ENCODE measurements around the gene CASZ1.

CASZ1 gene

GRCh38 chr1:10692401-10693021 is 103.9 kb downstream of the CASZ1 start:
- Histone ChIP-seq H3K27me3 (ENCODE audit: control insufficient read depth, insufficient read depth, low read length) (peaks cover 26% of the 10 kb centered on the region), H3K9ac (ENCODE audit: low read length) (no peak overlapping the region), H3K4me1 (ENCODE audit: control insufficient read depth, low read depth, low read length) (no peaks in the 10 kb centered on the region), H3K27ac (ENCODE audit: low read length) (no peak overlapping the region), H3K36me3 (ENCODE audit: control insufficient read depth, low read depth, low read length) (no peaks in the 10 kb centered on the region), H3K4me3 (ENCODE audit: low read length) (no peak overlapping the region), H3K9me3 (ENCODE audit: control insufficient read depth, low read depth, low read length) (no peaks in the 10 kb centered on the region)

GRCh38 chr1:10691740-10692125 is 104.7 kb downstream of the CASZ1 start:
- Histone ChIP-seq H3K4me1 (ENCODE audit: control insufficient read depth, low read depth, low read length) (no peaks in the 10 kb centered on the region), H3K36me3 (ENCODE audit: control insufficient read depth, low read depth, low read length) (no peaks in the 10 kb centered on the region), H3K27ac (ENCODE audit: low read length) (no peak overlapping the region), H3K4me3 (ENCODE audit: low read length) (no peak overlapping the region), H3K9ac (ENCODE audit: low read length) (no peak overlapping the region), H3K27me3 (ENCODE audit: control insufficient read depth, insufficient read depth, low read length) (peaks cover 25% of the 10 kb centered on the region), H3K9me3 (ENCODE audit: control insufficient read depth, low read depth, low read length) (no peaks in the 10 kb centered on the region)

GRCh38 chr1:10691075-10691739 is 105.2 kb downstream of the CASZ1 start:
- H3K36me3 ChIP-seq (ENCODE audit: control insufficient read depth, low read depth, low read length): no peaks in the 10 kb centered on the region
- no peaks in the 10 kb centered on the region for H3K9me3 ChIP-seq (ENCODE audit: control insufficient read depth, low read depth, low read length)
- H3K27me3 ChIP-seq (ENCODE audit: control insufficient read depth, insufficient read depth, low read length): peaks cover 19% of the 10 kb centered on the region
- H3K4me3 ChIP-seq (ENCODE audit: low read length): no peak overlapping the region
- H3K4me1 ChIP-seq (ENCODE audit: control insufficient read depth, low read depth, low read length): no peaks in the 10 kb centered on the region
- H3K27ac ChIP-seq (ENCODE audit: low read length): no peak overlapping the region
- H3K9ac ChIP-seq (ENCODE audit: low read length): no peak overlapping the region

GRCh38 chr1:10690484-10690883 is 106.0 kb downstream of the CASZ1 start:
- H3K4me1 ChIP-seq (ENCODE audit: control insufficient read depth, low read depth, low read length): no peaks in the 10 kb centered on the region
- no peak overlapping the region for H3K4me3 ChIP-seq (ENCODE audit: low read length)
- H3K27ac ChIP-seq (ENCODE audit: low read length): no peak overlapping the region
- no peak overlapping the region for H3K9ac ChIP-seq (ENCODE audit: low read length)
- no peaks in the 10 kb centered on the region for H3K36me3 ChIP-seq (ENCODE audit: control insufficient read depth, low read depth, low read length)
- H3K27me3 ChIP-seq (ENCODE audit: control insufficient read depth, insufficient read depth, low read length): peaks cover 12% of the 10 kb centered on the region
- no peaks in the 10 kb centered on the region for H3K9me3 ChIP-seq (ENCODE audit: control insufficient read depth, low read depth, low read length)

- H3K36me3 ChIP-seq (ENCODE audit: control insufficient read depth, low read depth, low read length): no peaks in the 10 kb centered on the region
- no peak overlapping the region for H3K27ac ChIP-seq (ENCODE audit: low read length)
- H3K9ac ChIP-seq (ENCODE audit: low read length): no peak overlapping the region
- H3K4me3 ChIP-seq (ENCODE audit: low read length): no peak overlapping the region
- peaks cover 9% of the 10 kb centered on the region for H3K27me3 ChIP-seq (ENCODE audit: control insufficient read depth, insufficient read depth, low read length)
- H3K9me3 ChIP-seq (ENCODE audit: control insufficient read depth, low read depth, low read length): no peaks in the 10 kb centered on the region
- H3K4me1 ChIP-seq (ENCODE audit: control insufficient read depth, low read depth, low read length): peaks cover 2% of the 10 kb centered on the region
Measured at GRCh38 chr1:10688409-10688786, 108.0 kb downstream of the CASZ1 start.

- no peak overlapping the region for H3K9ac ChIP-seq (ENCODE audit: low read length)
Measured at GRCh38 chr1:10687782-10688408, 108.6 kb downstream of the CASZ1 start.

GRCh38 chr1:10687251-10687651 is 109.2 kb downstream of the CASZ1 start:
- Histone ChIP-seq H3K36me3 (ENCODE audit: control insufficient read depth, low read depth, low read length) (no peaks in the 10 kb centered on the region), H3K9ac (ENCODE audit: low read length) (no peak overlapping the region), H3K9me3 (ENCODE audit: control insufficient read depth, low read depth, low read length) (no peaks in the 10 kb centered on the region), H3K4me1 (ENCODE audit: control insufficient read depth, low read depth, low read length) (peaks cover 13% of the 10 kb centered on the region), H3K27ac (ENCODE audit: low read length) (no peak overlapping the region), H3K27me3 (ENCODE audit: control insufficient read depth, insufficient read depth, low read length) (no peaks in the 10 kb centered on the region), H3K4me3 (ENCODE audit: low read length) (no peak overlapping the region)

More at GRCh38 chr1:10687782-10688408, 108.6 kb downstream of the CASZ1 start:
- H3K4me1 ChIP-seq (ENCODE audit: control insufficient read depth, low read depth, low read length): peaks cover 7% of the 10 kb centered on the region
- H3K27me3 ChIP-seq (ENCODE audit: control insufficient read depth, insufficient read depth, low read length): peaks cover 4% of the 10 kb centered on the region
- no peak overlapping the region for H3K27ac ChIP-seq (ENCODE audit: low read length)
- H3K4me3 ChIP-seq (ENCODE audit: low read length): no peak overlapping the region
- no peaks in the 10 kb centered on the region for H3K36me3 ChIP-seq (ENCODE audit: control insufficient read depth, low read depth, low read length)
- no peaks in the 10 kb centered on the region for H3K9me3 ChIP-seq (ENCODE audit: control insufficient read depth, low read depth, low read length)

- Histone ChIP-seq H3K27me3 (ENCODE audit: control insufficient read depth, insufficient read depth, low read length) (no peaks in the 10 kb centered on the region), H3K27ac (ENCODE audit: low read length) (no peak overlapping the region), H3K4me3 (ENCODE audit: low read length) (no peak overlapping the region), H3K4me1 (ENCODE audit: control insufficient read depth, low read depth, low read length) (peaks cover 20% of the 10 kb centered on the region), H3K9me3 (ENCODE audit: control insufficient read depth, low read depth, low read length) (no peaks in the 10 kb centered on the region), H3K9ac (ENCODE audit: low read length) (no peak overlapping the region), H3K36me3 (ENCODE audit: control insufficient read depth, low read depth, low read length) (no peaks in the 10 kb centered on the region)
Measured at GRCh38 chr1:10686404-10687040, 109.9 kb downstream of the CASZ1 start.

- Histone ChIP-seq H3K9me3 (ENCODE audit: control insufficient read depth, low read depth, low read length) (no peaks in the 10 kb centered on the region), H3K36me3 (ENCODE audit: control insufficient read depth, low read depth, low read length) (no peaks in the 10 kb centered on the region), H3K27me3 (ENCODE audit: control insufficient read depth, insufficient read depth, low read length) (no peaks in the 10 kb centered on the region), H3K9ac (ENCODE audit: low read length) (no peak overlapping the region), H3K4me1 (ENCODE audit: control insufficient read depth, low read depth, low read length) (peaks cover 23% of the 10 kb centered on the region), H3K27ac (ENCODE audit: low read length) (no peak overlapping the region), H3K4me3 (ENCODE audit: low read length) (no peak overlapping the region)
Measured at GRCh38 chr1:10685808-10686403, 110.5 kb downstream of the CASZ1 start.

GRCh38 chr1:10685196-10685807 is 111.1 kb downstream of the CASZ1 start:
- Histone ChIP-seq H3K27ac (ENCODE audit: low read length) (no peak overlapping the region), H3K4me3 (ENCODE audit: low read length) (no peak overlapping the region), H3K27me3 (ENCODE audit: control insufficient read depth, insufficient read depth, low read length) (no peaks in the 10 kb centered on the region), H3K4me1 (ENCODE audit: control insufficient read depth, low read depth, low read length) (peaks cover 23% of the 10 kb centered on the region), H3K9me3 (ENCODE audit: control insufficient read depth, low read depth, low read length) (no peaks in the 10 kb centered on the region), H3K36me3 (ENCODE audit: control insufficient read depth, low read depth, low read length) (no peaks in the 10 kb centered on the region), H3K9ac (ENCODE audit: low read length) (no peak overlapping the region)

- Histone ChIP-seq H3K36me3 (ENCODE audit: control insufficient read depth, low read depth, low read length) (no peaks in the 10 kb centered on the region), H3K4me1 (ENCODE audit: control insufficient read depth, low read depth, low read length) (peaks cover 28% of the 10 kb centered on the region), H3K9me3 (ENCODE audit: control insufficient read depth, low read depth, low read length) (no peaks in the 10 kb centered on the region), H3K4me3 (ENCODE audit: low read length) (no peak overlapping the region), H3K27ac (ENCODE audit: low read length) (no peak overlapping the region), H3K27me3 (ENCODE audit: control insufficient read depth, insufficient read depth, low read length) (no peaks in the 10 kb centered on the region), H3K9ac (ENCODE audit: low read length) (no peak overlapping the region)
Measured at GRCh38 chr1:10684221-10684620, 112.2 kb downstream of the CASZ1 start.

Measured in iPS-18a (cell line).